ENCODE results near the gene BCL2L1.

GRCh38 chr20:31746068-31746878 lies 23.6 kb upstream of the BCL2L1 start:
- TF ChIP-seq CTCF (IDR thresholded peaks at IDR 0.05) (no peak), EP300 (IDR thresholded peaks at IDR 0.05) (no peak)

Data from tibial nerve (tissue), 4 donors.